Effector memory CD8-positive, alpha-beta T cell (primary cell): ENCODE data around the gene APBB1.
A peak's percentile ranks its signal among the peaks of the same experiment; 100 is the strongest.

Experiments used
- ATAC-seq: fragments of 150-1000 bp; cut with Tn5 transposase; replicated peaks from 2 replicates; pipeline ENCODE4 v1.10.0; 2021; ENCODE audit warnings: mild to moderate bottlenecking, moderate library complexity
- DNase-seq, 3 experiments: peaks; one replicate each; pipeline ENCODE4 v3.0.0; 2021
- H3K27ac Mint-ChIP-seq, 2 donors: one replicate each; pipeline ENCODE4 v1.8.0; 2022; ENCODE audit warnings: mild to moderate bottlenecking in 2 of 2, mixed read lengths in 2 of 2, moderate library complexity in 2 of 2
- H3K27me3 Mint-ChIP-seq, 2 donors: one replicate each; pipeline ENCODE4 v1.8.0; 2022; ENCODE audit warnings: mixed read lengths in 2 of 2
- H3K36me3 Mint-ChIP-seq: one replicate; pipeline ENCODE4 v1.8.0; 2022; ENCODE audit warnings: mild to moderate bottlenecking, moderate library complexity, mixed read lengths; ENCODE audit not compliant: insufficient read depth
- H3K4me1 Mint-ChIP-seq, 2 donors: one replicate each; pipeline ENCODE4 v1.8.0; 2022; ENCODE audit warnings: low read depth in 2 of 2, mixed read lengths in 2 of 2
- H3K4me3 Mint-ChIP-seq, 2 donors: one replicate each; pipeline ENCODE4 v1.8.0; 2022; ENCODE audit warnings: mild to moderate bottlenecking in 2 of 2, mixed read lengths in 2 of 2, moderate library complexity in 2 of 2
- H3K9me3 Mint-ChIP-seq, 2 donors: one replicate each; pipeline ENCODE4 v1.8.0; 2022; ENCODE audit warnings: mixed read lengths in 2 of 2
- total RNA-seq, 9 experiments: gene quantifications; one replicate each; lab custom pipeline; 2026; lab: John Stamatoyannopoulos, UW

APBB1 gene
- 33.2 to 78.8 (median 51.4) reads per million in 9 experiments for total RNA-seq

DNA sequence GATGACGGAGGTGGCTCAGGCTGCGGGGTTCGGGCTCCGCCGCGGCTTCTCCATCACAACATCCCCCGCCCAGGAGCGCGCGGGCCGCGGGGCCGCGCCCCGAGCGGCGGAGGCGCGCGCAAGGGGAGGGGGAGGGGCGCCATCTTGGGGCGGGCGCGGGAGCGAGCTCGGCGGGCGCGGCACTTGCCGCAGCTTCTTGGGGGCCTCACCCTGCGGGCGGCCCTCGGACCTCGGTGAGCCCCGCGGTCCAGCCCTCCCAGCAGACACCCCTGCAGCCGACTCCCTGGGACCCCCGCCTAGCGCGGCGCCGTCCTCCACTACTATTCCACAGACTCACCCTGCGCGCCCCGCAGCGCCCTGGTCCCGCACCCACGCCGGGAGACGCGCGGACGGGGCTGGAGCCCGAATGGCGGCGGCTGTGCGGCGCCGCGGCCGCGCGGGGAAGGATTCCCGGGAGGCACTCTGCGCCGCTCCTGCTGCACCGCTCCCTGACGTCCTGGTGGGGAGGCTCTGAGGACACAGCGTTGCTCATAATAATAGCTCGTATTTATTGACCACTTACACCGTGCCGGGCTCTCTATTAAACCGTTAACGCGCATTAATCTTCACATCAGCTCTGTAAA is at the start of gene APBB1:
Gene APBB1 (minus strand): TSS at position 86 of the 623 bp plus-strand sequence. CDS start 7,747 bp downstream, outside the sequence.
- Mint-ChIP-seq H3K27ac (no peak within 1 kb of the TSS), H3K4me1 (peaks cover 2 to 3% of the 10 kb centered on the region in 2 donors), H3K36me3 (peaks cover 3% of the 10 kb centered on the region), H3K9me3 (no peaks in the 10 kb centered on the region), H3K4me3 (no peak within 1 kb of the TSS), H3K27me3 (peaks cover 24 to 25% of the 10 kb centered on the region in 2 donors)
- ATAC-seq: peak; percentile 84
- peak; percentile 59 to 72 (median 71) for DNase-seq

- DNase-seq (no peak), ATAC-seq (no peak)
- peaks cover 6% of the 10 kb centered on the region for H3K36me3 Mint-ChIP-seq
- no peaks in the 10 kb centered on the region for H3K27me3 Mint-ChIP-seq
- no peak overlapping the region for H3K27ac Mint-ChIP-seq
- H3K9me3 Mint-ChIP-seq: no peaks in the 10 kb centered on the region
- no peaks in the 10 kb centered on the region for H3K4me1 Mint-ChIP-seq
- no peak overlapping the region for H3K4me3 Mint-ChIP-seq
Measured at GRCh38 chr11:6459099-6459450, 40.2 kb upstream of the APBB1 start.

- Mint-ChIP-seq H3K4me3 (no peak overlapping the region), H3K4me1 (no peaks in the 10 kb centered on the region), H3K27ac (no peak overlapping the region), H3K36me3 (peaks cover 10% of the 10 kb centered on the region), H3K27me3 (no peaks in the 10 kb centered on the region), H3K9me3 (no peaks in the 10 kb centered on the region)
- DNase-seq: no peak
- no peak for ATAC-seq
Measured at GRCh38 chr11:6458352-6459098, 39.6 kb upstream of the APBB1 start.

DNA sequence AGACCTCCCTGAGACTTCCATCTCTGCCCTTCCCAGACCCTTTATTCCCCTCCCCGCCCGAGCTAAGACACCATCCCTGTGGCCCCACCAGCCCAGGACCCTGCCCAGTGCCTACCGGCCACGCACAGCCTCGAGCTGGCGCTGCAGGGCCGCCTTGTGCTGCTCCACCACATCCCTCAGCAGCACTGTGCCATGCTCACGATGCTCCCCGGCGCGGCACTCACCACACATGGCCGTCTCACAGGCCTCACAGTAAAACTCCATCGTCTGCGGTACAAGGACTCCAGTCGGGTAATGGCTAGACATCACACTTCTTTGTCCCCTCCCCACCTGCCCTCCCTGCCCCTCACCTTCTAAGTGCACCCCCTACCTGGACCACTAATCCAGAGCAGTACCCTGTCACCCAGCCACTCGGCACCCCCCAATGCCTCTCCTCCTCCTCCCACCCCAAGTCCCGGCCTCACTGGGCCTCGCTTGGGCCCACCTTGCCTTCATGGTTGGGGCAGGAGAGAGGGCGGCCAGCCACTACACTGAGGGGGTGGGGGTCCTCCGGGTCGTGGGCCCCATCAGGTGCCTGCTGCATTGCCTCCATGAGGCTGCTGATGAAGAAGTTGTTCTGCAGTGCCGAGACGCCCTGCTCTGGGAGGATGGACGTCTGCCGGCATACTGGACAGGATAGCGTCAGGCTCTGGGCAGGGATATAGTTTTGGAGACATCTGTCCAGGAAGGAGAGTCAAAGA is 38.9 kb upstream of the APBB1 start:
- H3K4me1 Mint-ChIP-seq: no peaks in the 10 kb centered on the region
- DNase-seq (no peak), ATAC-seq (no peak)
- H3K36me3 Mint-ChIP-seq: peaks cover 11% of the 10 kb centered on the region
- H3K27me3 Mint-ChIP-seq: no peaks in the 10 kb centered on the region
- no peak overlapping the region for H3K27ac Mint-ChIP-seq
- H3K4me3 Mint-ChIP-seq: no peak overlapping the region
- no peaks in the 10 kb centered on the region for H3K9me3 Mint-ChIP-seq

DNA sequence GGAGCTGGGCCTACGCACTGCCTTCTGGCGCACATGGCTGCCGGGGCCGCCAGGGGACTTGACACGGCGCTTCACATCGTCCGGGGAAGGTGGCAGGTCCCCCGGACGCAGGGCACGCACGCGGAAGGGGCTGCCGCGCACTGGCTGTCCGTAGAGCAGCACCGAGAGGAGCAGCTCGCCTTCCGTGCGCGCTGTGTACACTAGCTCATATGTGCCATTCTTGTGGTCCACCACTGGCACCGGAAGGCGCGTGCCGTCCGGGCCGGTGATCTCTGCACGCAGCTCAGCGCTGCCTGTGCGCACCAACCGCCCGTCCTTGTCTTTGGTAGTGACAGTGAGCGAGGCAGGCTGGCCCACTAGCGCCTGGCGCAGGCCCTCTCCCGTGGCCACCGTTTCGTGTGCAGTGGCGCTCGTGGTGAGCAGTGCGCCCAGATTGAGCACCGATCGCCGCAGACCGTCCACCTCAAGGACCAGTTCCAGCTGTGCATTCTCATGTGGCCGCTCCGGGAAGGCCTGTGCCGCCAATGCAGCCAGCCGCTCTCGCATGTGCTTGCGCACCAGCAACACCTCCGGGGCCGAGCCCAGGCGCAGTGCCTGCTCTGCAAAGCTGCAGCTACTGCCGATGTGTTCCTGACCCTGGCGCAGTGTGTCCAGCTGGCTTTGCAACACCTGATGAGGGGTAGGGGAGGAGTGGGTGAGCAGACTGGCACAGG is 37.6 kb upstream of the APBB1 start:
- no peak for DNase-seq
- no peaks in the 10 kb centered on the region for H3K27me3 Mint-ChIP-seq
- H3K4me1 Mint-ChIP-seq: no peaks in the 10 kb centered on the region
- no peak overlapping the region for H3K4me3 Mint-ChIP-seq
- ATAC-seq: no peak
- H3K27ac Mint-ChIP-seq: no peak overlapping the region
- no peaks in the 10 kb centered on the region for H3K9me3 Mint-ChIP-seq
- peaks cover 11% of the 10 kb centered on the region for H3K36me3 Mint-ChIP-seq

DNA sequence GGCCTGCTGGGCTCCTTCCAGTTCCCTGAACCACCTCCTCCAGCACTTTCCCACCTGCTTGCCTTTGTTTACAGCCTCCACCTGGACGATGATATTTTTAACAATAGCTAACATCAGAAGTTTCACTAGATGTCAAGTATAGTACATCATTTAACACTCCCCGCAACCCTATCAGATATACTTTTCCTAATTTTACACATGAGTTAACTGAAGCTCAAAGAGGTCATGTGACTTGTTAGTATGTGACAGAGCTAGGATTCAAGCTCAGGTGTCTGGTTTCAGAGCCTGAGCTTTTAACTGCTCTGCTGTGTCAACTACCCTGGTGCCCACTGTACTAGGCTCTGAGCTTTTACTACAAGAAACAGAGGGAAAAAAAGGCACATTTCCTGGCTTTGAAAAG is 36.2 kb upstream of the APBB1 start:
- no peaks in the 10 kb centered on the region for H3K9me3 Mint-ChIP-seq
- ATAC-seq (no peak), DNase-seq (no peak)
- H3K4me1 Mint-ChIP-seq: no peaks in the 10 kb centered on the region
- no peak overlapping the region for H3K27ac Mint-ChIP-seq
- peaks cover 11% of the 10 kb centered on the region for H3K36me3 Mint-ChIP-seq
- no peak overlapping the region for H3K4me3 Mint-ChIP-seq
- H3K27me3 Mint-ChIP-seq: no peaks in the 10 kb centered on the region

DNA sequence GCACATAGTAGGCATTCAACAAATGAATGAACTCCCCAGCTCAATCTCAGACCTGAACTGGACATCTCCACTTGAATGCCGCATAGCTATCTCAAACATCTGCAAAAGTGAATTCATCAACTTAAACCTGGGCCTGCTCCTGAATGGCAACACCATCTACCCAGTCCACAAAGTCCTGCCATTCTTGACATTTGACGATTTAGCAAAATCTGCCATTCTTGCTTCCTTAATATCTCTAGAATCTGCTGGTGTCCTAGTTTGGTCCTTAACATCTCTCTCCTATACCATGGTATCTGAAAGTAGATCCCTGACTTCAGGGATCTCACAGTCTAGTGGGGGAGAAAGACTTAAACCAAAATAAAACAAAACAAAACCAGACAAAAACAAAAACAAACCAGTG is 34.3 kb upstream of the APBB1 start:
- no peak for DNase-seq
- peaks cover 7% of the 10 kb centered on the region for H3K36me3 Mint-ChIP-seq

DNA sequence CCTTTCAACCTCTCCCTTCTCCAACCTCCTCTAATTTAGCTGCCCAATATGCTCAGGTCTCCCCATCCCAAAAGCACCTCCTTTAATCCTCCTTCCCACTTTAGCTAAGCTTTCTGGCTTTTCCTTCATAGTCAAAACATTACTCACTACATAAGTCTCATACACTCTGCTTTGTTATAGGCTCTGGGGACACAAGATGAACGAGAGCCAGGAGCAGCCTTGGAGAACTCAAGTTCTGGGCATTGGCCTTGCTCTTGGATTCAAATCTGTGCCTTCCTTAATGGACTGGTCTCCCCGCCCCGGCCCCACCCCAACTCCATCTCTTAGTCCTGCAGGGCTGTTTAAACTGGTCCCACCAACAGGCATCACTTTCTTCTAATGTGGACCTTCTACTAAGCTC is 33.3 kb upstream of the APBB1 start:
- H3K27ac Mint-ChIP-seq: no peak overlapping the region
- no peaks in the 10 kb centered on the region for H3K4me1 Mint-ChIP-seq
- ATAC-seq (no peak), DNase-seq (no peak)
- H3K9me3 Mint-ChIP-seq: no peaks in the 10 kb centered on the region
- H3K36me3 Mint-ChIP-seq: peaks cover 7% of the 10 kb centered on the region
- no peak overlapping the region for H3K4me3 Mint-ChIP-seq
- H3K27me3 Mint-ChIP-seq: no peaks in the 10 kb centered on the region

More for the DNA sequence above, 34.3 kb upstream of the APBB1 start:
- H3K27me3 Mint-ChIP-seq: no peaks in the 10 kb centered on the region
- no peak for ATAC-seq
- no peaks in the 10 kb centered on the region for H3K9me3 Mint-ChIP-seq
- no peaks in the 10 kb centered on the region for H3K4me1 Mint-ChIP-seq
- H3K27ac Mint-ChIP-seq: no peak overlapping the region
- no peak overlapping the region for H3K4me3 Mint-ChIP-seq

DNA sequence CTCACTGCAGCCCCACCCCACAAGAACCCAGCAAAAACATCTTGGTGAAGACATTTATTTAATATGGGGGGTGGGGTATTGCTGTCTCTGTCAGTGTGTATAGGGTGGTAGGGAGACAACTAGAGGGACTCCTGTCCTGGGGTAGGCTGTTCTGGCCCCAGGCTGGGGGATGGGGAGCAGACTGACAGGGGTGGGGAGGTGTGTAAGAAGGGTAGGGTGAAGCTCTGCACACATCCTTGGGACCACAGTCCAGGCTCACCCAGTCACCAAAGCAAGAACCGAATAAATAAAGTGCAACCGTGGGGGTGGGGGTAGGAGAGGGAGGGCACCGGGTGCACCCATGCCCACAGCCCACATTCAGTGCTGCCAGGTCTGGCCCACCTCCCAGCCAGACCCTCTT is 29.7 kb upstream of the APBB1 start:
- Mint-ChIP-seq H3K27ac (no peak overlapping the region), H3K36me3 (peaks cover under 1% of the 10 kb centered on the region), H3K27me3 (no peaks in the 10 kb centered on the region)

GRCh38 chr11:6443269-6444003 is 24.5 kb upstream of the APBB1 start:
- H3K36me3 Mint-ChIP-seq: no peaks in the 10 kb centered on the region
- H3K4me3 Mint-ChIP-seq: no peak overlapping the region
- ATAC-seq (peak; percentile 89), DNase-seq (peak; percentile 41 to 58 (median 53))
- H3K27me3 Mint-ChIP-seq: no peaks in the 10 kb centered on the region
- H3K9me3 Mint-ChIP-seq: no peaks in the 10 kb centered on the region
- H3K27ac Mint-ChIP-seq: no peak overlapping the region
- H3K4me1 Mint-ChIP-seq: no peaks in the 10 kb centered on the region

More for the DNA sequence above, 29.7 kb upstream of the APBB1 start:
- no peak for ATAC-seq
- Mint-ChIP-seq H3K4me1 (no peaks in the 10 kb centered on the region), H3K9me3 (no peaks in the 10 kb centered on the region), H3K4me3 (no peak overlapping the region)
- no peak for DNase-seq

GRCh38 chr11:6442441-6442840 is 23.5 kb upstream of the APBB1 start:
- DNase-seq (no peak), ATAC-seq (no peak)
- Mint-ChIP-seq H3K27me3 (no peaks in the 10 kb centered on the region), H3K4me1 (no peaks in the 10 kb centered on the region), H3K4me3 (no peak overlapping the region), H3K27ac (no peak overlapping the region), H3K9me3 (no peaks in the 10 kb centered on the region), H3K36me3 (no peaks in the 10 kb centered on the region)

DNA sequence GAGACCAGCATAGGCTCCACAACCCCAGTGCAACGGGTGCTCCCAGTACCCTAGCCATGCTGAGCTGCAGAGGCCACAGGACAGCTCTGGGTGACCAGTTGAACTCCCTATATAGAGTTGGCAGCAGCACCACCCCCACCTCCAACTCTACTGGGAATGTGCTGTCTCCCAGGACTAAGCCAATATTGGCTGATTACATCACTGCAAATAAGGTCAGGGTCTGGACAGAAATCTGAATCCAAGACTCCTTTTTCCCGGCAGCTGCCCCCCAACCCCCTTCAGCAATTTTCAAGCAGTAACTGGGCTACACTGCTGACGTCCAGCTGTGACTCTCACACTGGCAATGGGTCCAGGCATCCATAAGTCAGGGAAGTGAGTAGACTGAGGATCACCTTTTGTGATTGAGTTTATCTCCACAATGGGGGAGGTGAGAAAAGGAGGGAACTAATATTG is 22.0 kb upstream of the APBB1 start, which contains the start of gene HPX:
Gene HPX (minus strand): TSS at position 82 of the 453 bp plus-strand sequence. CDS start 24 bp downstream, at position 58.
- H3K4me3 Mint-ChIP-seq: no peak within 1 kb of the TSS
- peak within 1 kb of the TSS in 1 of 2 donors; percentile 52 for H3K27ac Mint-ChIP-seq
- H3K9me3 Mint-ChIP-seq: no peaks in the 10 kb centered on the region
- no peaks in the 10 kb centered on the region for H3K4me1 Mint-ChIP-seq
- no peaks in the 10 kb centered on the region for H3K27me3 Mint-ChIP-seq
- ATAC-seq: no peak
- no peak for DNase-seq
- no peaks in the 10 kb centered on the region for H3K36me3 Mint-ChIP-seq
